OCI-M2 (cell line): ENCODE data around the gene STEAP1B.
"Not testable (repeated sequence)": the region's sequence is repeated elsewhere in the genome, so short reads cannot be mapped to it uniquely, and the experiment has no call there.

Source experiments
- DNase-seq: peaks from one replicate; lab custom pipeline; 2025; ENCODE audit not compliant: unreplicated experiment; lab: John Stamatoyannopoulos, UW

Gene STEAP1B

GRCh38 chr7:22457471-22457870 is 42.5 kb downstream of the STEAP1B start:
- DNase-seq, result no peak

- DNase-seq, result no peak
These were observed 45.5 kb downstream of the STEAP1B start for GRCh38 chr7:22454446-22454845.

GRCh38 chr7:22452960-22453558 is 46.9 kb downstream of the STEAP1B start:
- DNase-seq, result no peak

- DNase-seq, result no peak
These were observed 47.6 kb downstream of the STEAP1B start for GRCh38 chr7:22452142-22452959.

GRCh38 chr7:22450013-22450412 is 50.0 kb downstream of the STEAP1B start:
- not testable (repeated sequence) for DNase-seq

GRCh38 chr7:22447762-22448161 is 52.2 kb downstream of the STEAP1B start:
- DNase-seq, result no peak

- no peak for DNase-seq
These were observed 53.0 kb downstream of the STEAP1B start for GRCh38 chr7:22447008-22447407.

- DNase-seq, result no peak
These were observed 54.1 kb downstream of the STEAP1B start for GRCh38 chr7:22445853-22446252.

GRCh38 chr7:22445140-22445743 is 54.7 kb downstream of the STEAP1B start:
- DNase-seq, result no peak

- no peak for DNase-seq
These were observed 55.6 kb downstream of the STEAP1B start for GRCh38 chr7:22444181-22444971.

GRCh38 chr7:22443370-22444180 is 56.4 kb downstream of the STEAP1B start:
- DNase-seq, result no peak

GRCh38 chr7:22442882-22443369 is 57.1 kb downstream of the STEAP1B start:
- DNase-seq, result no peak

GRCh38 chr7:22442187-22442881 is 57.7 kb downstream of the STEAP1B start:
- no peak for DNase-seq

- no peak for DNase-seq
These were observed 58.8 kb downstream of the STEAP1B start for GRCh38 chr7:22441157-22441556.

GRCh38 chr7:22438994-22439393 is 61.0 kb downstream of the STEAP1B start:
- DNase-seq, result no peak

- DNase-seq, result not testable (repeated sequence)
These were observed 63.4 kb downstream of the STEAP1B start for GRCh38 chr7:22436552-22436951.

- no peak for DNase-seq
These were observed 64.3 kb downstream of the STEAP1B start for GRCh38 chr7:22435720-22436119.

- no peak for DNase-seq
These were observed 64.9 kb downstream of the STEAP1B start for GRCh38 chr7:22435105-22435504.

- DNase-seq, result no peak
These were observed 66.1 kb downstream of the STEAP1B start for GRCh38 chr7:22433710-22434460.
